ENCODE measurements around the gene ENO1.

DNA sequence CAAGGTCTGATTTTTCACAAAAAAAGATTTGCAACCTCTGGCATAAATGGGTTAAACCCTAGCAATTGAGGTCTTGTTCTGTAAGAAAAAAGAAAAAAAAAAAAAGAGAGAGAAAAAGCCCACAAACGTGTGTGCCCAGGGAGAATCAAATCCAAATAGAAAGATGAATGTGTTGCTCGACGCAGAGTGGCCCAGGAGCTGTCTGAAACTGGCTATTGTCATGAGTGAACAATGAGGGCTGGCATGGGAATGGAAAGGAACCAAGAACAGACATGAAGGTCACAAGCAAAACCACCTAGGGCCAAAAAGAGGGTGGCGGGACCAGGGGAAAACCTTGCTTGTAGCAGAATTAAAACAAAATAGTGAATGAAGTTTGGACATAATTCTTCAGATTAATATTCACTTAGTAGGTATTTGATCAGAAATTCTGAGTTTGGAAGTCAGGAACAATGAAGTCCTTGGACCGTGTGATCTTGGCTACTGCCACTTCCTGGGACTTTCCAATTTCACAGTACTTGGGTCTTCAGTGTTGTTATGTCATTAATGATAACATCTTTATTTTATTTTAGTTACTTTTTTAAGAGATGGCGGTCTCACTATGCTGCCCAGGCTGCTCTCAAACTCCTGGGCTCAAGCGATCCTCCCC is 3.1 kb downstream of the ENO1 start:
- TF ChIP-seq, protein P1, sequence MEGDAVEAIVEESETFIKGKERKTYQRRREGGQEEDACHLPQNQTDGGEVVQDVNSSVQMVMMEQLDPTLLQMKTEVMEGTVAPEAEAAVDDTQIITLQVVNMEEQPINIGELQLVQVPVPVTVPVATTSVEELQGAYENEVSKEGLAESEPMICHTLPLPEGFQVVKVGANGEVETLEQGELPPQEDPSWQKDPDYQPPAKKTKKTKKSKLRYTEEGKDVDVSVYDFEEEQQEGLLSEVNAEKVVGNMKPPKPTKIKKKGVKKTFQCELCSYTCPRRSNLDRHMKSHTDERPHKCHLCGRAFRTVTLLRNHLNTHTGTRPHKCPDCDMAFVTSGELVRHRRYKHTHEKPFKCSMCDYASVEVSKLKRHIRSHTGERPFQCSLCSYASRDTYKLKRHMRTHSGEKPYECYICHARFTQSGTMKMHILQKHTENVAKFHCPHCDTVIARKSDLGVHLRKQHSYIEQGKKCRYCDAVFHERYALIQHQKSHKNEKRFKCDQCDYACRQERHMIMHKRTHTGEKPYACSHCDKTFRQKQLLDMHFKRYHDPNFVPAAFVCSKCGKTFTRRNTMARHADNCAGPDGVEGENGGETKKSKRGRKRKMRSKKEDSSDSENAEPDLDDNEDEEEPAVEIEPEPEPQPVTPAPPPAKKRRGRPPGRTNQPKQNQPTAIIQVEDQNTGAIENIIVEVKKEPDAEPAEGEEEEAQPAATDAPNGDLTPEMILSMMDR (IDR thresholded peaks at IDR 0.05), result no peak
- no peak for TF ChIP-seq POLR2A (IDR thresholded peaks at IDR 0.05)
